GM23338 (cell line): Measurements from ENCODE around the gene ZNF346. TPM values are rescaled to one million over a fixed set of nuclear protein-coding genes. Genes with fewer than 3 reads are reported as not detected.

Experiments
- ATAC-seq: fragments of 200-7000 bp; cut with Tn5 transposase; 3 replicates; pipeline ENCODE4 v1.9.1; 2020
- DNase-seq: peaks from one replicate; pipeline ENCODE4 v3.0.0-alpha.2; 2015; ENCODE audit warnings: low spot score
- H2AFZ ChIP-seq: fragments of 200-600 bp; sonication (generic); 2 replicates; pipeline ENCODE4 v1.8.0; 2016; ENCODE audit warnings: antibody characterized with exemption, mild to moderate bottlenecking, moderate library complexity
- H3F3A ChIP-seq: fragments of 200-600 bp; sonication (generic); replicated peaks from 2 replicates; pipeline ENCODE4 v1.8.0; 2017; ENCODE audit warnings: antibody characterized with exemption, mixed run types, low read depth
- H3K27ac ChIP-seq: fragments of 200-600 bp; sonication (generic); 2 replicates; pipeline ENCODE4 v1.6.1; 2016; ENCODE audit warnings: low read depth
- H3K27me3 ChIP-seq: fragments of 200-600 bp; sonication (generic); 2 replicates; pipeline ENCODE4 v1.8.0; 2016; ENCODE audit warnings: mild to moderate bottlenecking, mixed run types, moderate library complexity; ENCODE audit not compliant: insufficient read depth
- H3K36me3 ChIP-seq: fragments of 200-600 bp; sonication (generic); 2 replicates; pipeline ENCODE4 v1.8.0; 2016; ENCODE audit warnings: mild to moderate bottlenecking; ENCODE audit not compliant: insufficient read depth
- H3K4me1 ChIP-seq: fragments of 200-600 bp; sonication (generic); 2 replicates; pipeline ENCODE4 v1.8.0; 2016; ENCODE audit warnings: mild to moderate bottlenecking, moderate library complexity; ENCODE audit not compliant: insufficient read depth
- H3K4me2 ChIP-seq: fragments of 200-600 bp; sonication (generic); 2 replicates; pipeline ENCODE4 v1.7.1; 2017; ENCODE audit warnings: mixed run types
- H3K4me3 ChIP-seq: fragments of 200-600 bp; sonication (generic); 2 replicates; pipeline ENCODE4 v1.6.1; 2016; ENCODE audit warnings: mixed run types
- H3K79me2 ChIP-seq: fragments of 200-600 bp; sonication (generic); replicated peaks from 2 replicates; pipeline ENCODE4 v1.8.0; 2017; ENCODE audit warnings: mild to moderate bottlenecking; ENCODE audit not compliant: insufficient read depth
- H3K9me2 ChIP-seq: fragments of 200-600 bp; sonication (generic); 2 replicates; pipeline ENCODE4 v1.8.0; 2017; ENCODE audit not compliant: insufficient read depth
- H4K20me1 ChIP-seq: fragments of 200-600 bp; sonication (generic); replicated peaks from 2 replicates; pipeline ENCODE4 v1.8.0; 2017; ENCODE audit warnings: mild to moderate bottlenecking; ENCODE audit not compliant: insufficient read depth
- H3K27ac Mint-ChIP-seq: 2 replicates; pipeline ENCODE4 v1.8.0; 2020; ENCODE audit warnings: inconsistent platforms, mild to moderate bottlenecking, moderate library complexity, mixed read lengths
- H3K27me3 Mint-ChIP-seq: 3 replicates; pipeline ENCODE4 v1.8.0; 2022; ENCODE audit warnings: low read depth, mild to moderate bottlenecking, moderate library complexity, mixed read lengths, inconsistent platforms; ENCODE audit not compliant: insufficient read depth, poor library complexity
- H3K36me3 Mint-ChIP-seq: 3 replicates; pipeline ENCODE4 v1.8.0; 2021; ENCODE audit warnings: low read depth, mild to moderate bottlenecking, inconsistent platforms, moderate library complexity, mixed read lengths
- H3K4me1 Mint-ChIP-seq: 3 replicates; pipeline ENCODE4 v1.8.0; 2020; ENCODE audit warnings: mild to moderate bottlenecking, inconsistent platforms, mixed read lengths
- H3K4me3 Mint-ChIP-seq: 3 replicates; pipeline ENCODE4 v1.8.0; 2021; ENCODE audit warnings: moderate library complexity, mild to moderate bottlenecking, inconsistent platforms, mixed read lengths
- H3K9me3 Mint-ChIP-seq: 3 replicates; pipeline ENCODE4 v1.8.0; 2020; ENCODE audit warnings: moderate library complexity, mild to moderate bottlenecking, inconsistent platforms, mixed read lengths
- CREB1 ChIP-seq: fragments of 250-450 bp; sonication (Bioruptor Pico); IDR thresholded peaks from 2 replicates; pipeline ENCODE4 v1.5.0; 2020; ENCODE audit warnings: low read depth, mild to moderate bottlenecking, moderate library complexity
- CTCF ChIP-seq, 2 experiments: fragments of 200-600 bp in 1 of 2; sonication (generic) in 1 of 2; conservative IDR thresholded peaks; 2 replicates each; pipeline versions ENCODE4 v1.5.1 to v1.6.1; 2016 to 2017; ENCODE audit warnings: antibody characterized with exemption in 2 of 2, low read depth in 2 of 2, mild to moderate bottlenecking in 2 of 2, moderate library complexity in 1 of 2
- EZH2 ChIP-seq: fragments of 200-600 bp; sonication (generic); IDR thresholded peaks from one replicate; pipeline ENCODE4 v1.8.0; 2017; ENCODE audit warnings: antibody characterized with exemption, mild to moderate bottlenecking, low read depth; ENCODE audit not compliant: unreplicated experiment
- JUNB ChIP-seq: IDR thresholded peaks from one replicate; pipeline ENCODE4 v1.6.1; 2016; ENCODE audit warnings: antibody characterized with exemption; ENCODE audit not compliant: unreplicated experiment
- NANOG ChIP-seq: IDR thresholded peaks from 2 replicates; pipeline ENCODE4 v1.6.1; 2016; ENCODE audit warnings: antibody characterized with exemption, borderline replicate concordance
- REST ChIP-seq: IDR thresholded peaks from one replicate; pipeline ENCODE4 v1.6.1; 2018; ENCODE audit warnings: antibody characterized with exemption; ENCODE audit not compliant: unreplicated experiment
- STAT1 ChIP-seq: IDR thresholded peaks from one replicate; pipeline ENCODE4 v1.6.1; 2016; ENCODE audit warnings: antibody characterized with exemption; ENCODE audit not compliant: unreplicated experiment
- ZNF114 ChIP-seq: fragments of 250-450 bp; sonication (Bioruptor Pico); IDR thresholded peaks from 2 replicates; pipeline ENCODE4 v1.5.0; 2020; ENCODE audit warnings: mild to moderate bottlenecking, moderate library complexity
- ZNF462 ChIP-seq: fragments of 250-450 bp; sonication (Bioruptor Pico); IDR thresholded peaks from 2 replicates; pipeline ENCODE4 v1.5.0; 2020; ENCODE audit warnings: mild to moderate bottlenecking, moderate library complexity
- polyA plus RNA-seq: library from polyadenylated mRNA; unstranded; fragments of >200 nt; fragmentation: Nextera tagmentation; extraction: Ambion mirVana; gene quantifications from 2 replicates; pipeline ENCODE4 v1.2.1, GENCODE V29; 2016
- total RNA-seq: library from RNA; depleted of rRNA; stranded (reverse); fragments of >200 nt; shearing (Covaris generic); gene quantifications from 2 replicates; pipeline ENCODE4 v1.2.3, GENCODE V29; 2014

The ZNF346 gene
- total and polyA plus RNA-seq, 2 experiments from 2014 or later: 11.0 to 27.2 TPM

GRCh38 chr5:177083357-177083756 is 60.9 kb downstream of the ZNF346 start:
- Histone ChIP-seq H3K27ac (no peak overlapping the region), H3K4me2 (no peak overlapping the region), H3K27me3 (no peaks in the 10 kb centered on the region), H3K4me3 (no peak overlapping the region), H3K36me3 (no peaks in the 10 kb centered on the region), H3K79me2 (peaks cover 11% of the 10 kb centered on the region), H3F3A (peaks cover 17% of the 10 kb centered on the region), H3K9me2 (no peaks in the 10 kb centered on the region), H4K20me1 (no peaks in the 10 kb centered on the region), H2AFZ (no peak overlapping the region), H3K4me1 (peaks cover 24% of the 10 kb centered on the region)
- peaks cover 5% of the 10 kb centered on the region; the same call in 1 of the 3 replicates for H3K36me3 Mint-ChIP-seq
- no peak overlapping the region for H3K27ac Mint-ChIP-seq
- no peak for DNase-seq
- no peaks in the 10 kb centered on the region for H3K9me3 Mint-ChIP-seq
- peaks cover 3% of the 10 kb centered on the region for H3K27me3 Mint-ChIP-seq
- no peak overlapping the region for H3K4me3 Mint-ChIP-seq
- H3K4me1 Mint-ChIP-seq: peaks cover 25% of the 10 kb centered on the region
- TF ChIP-seq STAT1 (no peak), ZNF462 (CRISPR knock-in tag) (no peak), REST (no peak), JUNB (no peak), NANOG (no peak), ZNF114 (CRISPR knock-in tag) (no peak), CREB1 (CRISPR knock-in tag) (no peak), EZH2 (no peak), CTCF (conservative IDR thresholded peaks at IDR 0.05; ENCODE audit: low read depth in 2 of 2) (no peak)
- ATAC-seq: no peak
